Measurements from ENCODE around the gene CAMKMT. TPM values are rescaled to one million over a fixed set of nuclear protein-coding genes. Genes with fewer than 3 reads are reported as not detected.

CAMKMT gene
- total RNA-seq, 1 donor, result 15.0 TPM

GRCh38 chr2:44548221-44549098 lies 186.7 kb downstream of the CAMKMT start:
- no peak for TF ChIP-seq CTCF (IDR thresholded peaks at IDR 0.05; ENCODE audit: insufficient read depth, low read length)
- DNase-seq (ENCODE audit: low read depth), result no peak
- no peak overlapping the region for H3K4me3 ChIP-seq (ENCODE audit: low read depth, low read length)

- DNase-seq (ENCODE audit: low read depth), result peak; percentile 90
- no peak overlapping the region for H3K4me3 ChIP-seq (ENCODE audit: low read depth, low read length)
- no peak for TF ChIP-seq CTCF (IDR thresholded peaks at IDR 0.05; ENCODE audit: insufficient read depth, low read length)
Observed at GRCh38 chr2:44549099-44549471, 187.3 kb downstream of the CAMKMT start.

GRCh38 chr2:44549856-44550255 lies 188.1 kb downstream of the CAMKMT start:
- TF ChIP-seq CTCF (IDR thresholded peaks at IDR 0.05; ENCODE audit: insufficient read depth, low read length), result no peak
- DNase-seq (ENCODE audit: low read depth), result peak; percentile 43
- H3K4me3 ChIP-seq (ENCODE audit: low read depth, low read length), result no peak overlapping the region

GRCh38 chr2:44550561-44550960 lies 188.8 kb downstream of the CAMKMT start:
- DNase-seq (ENCODE audit: low read depth), result no peak
- no peak for TF ChIP-seq CTCF (IDR thresholded peaks at IDR 0.05; ENCODE audit: insufficient read depth, low read length)
- H3K4me3 ChIP-seq (ENCODE audit: low read depth, low read length), result no peak overlapping the region

- TF ChIP-seq CTCF (IDR thresholded peaks at IDR 0.05; ENCODE audit: insufficient read depth, low read length), result no peak
- DNase-seq (ENCODE audit: low read depth), result no peak
- H3K4me3 ChIP-seq (ENCODE audit: low read depth, low read length), result no peak overlapping the region
Observed at GRCh38 chr2:44551497-44551896, 189.8 kb downstream of the CAMKMT start.

GRCh38 chr2:44553456-44553855 lies 191.7 kb downstream of the CAMKMT start:
- H3K4me3 ChIP-seq (ENCODE audit: low read depth, low read length), result no peak overlapping the region
- TF ChIP-seq CTCF (IDR thresholded peaks at IDR 0.05; ENCODE audit: insufficient read depth, low read length), result no peak
- DNase-seq (ENCODE audit: low read depth), result peak; percentile 39

Measured in fibroblast of the aortic adventitia (primary cell).